LNCAP (cell line): ENCODE measurements around the gene PYHIN1.

ENCODE experiments used
- CTCF ChIP-seq: fragments of 450-650 bp; IDR thresholded peaks from 2 replicates; pipeline ENCODE4 v1.5.1; 2017; ENCODE audit warnings: mild to moderate bottlenecking

PYHIN1 gene

GRCh38 chr1:158933621-158934020 lies 2.3 kb downstream of the PYHIN1 start:
- no peak for TF ChIP-seq CTCF

GRCh38 chr1:158939180-158939579 lies 7.8 kb downstream of the PYHIN1 start:
- TF ChIP-seq CTCF, result no peak

- TF ChIP-seq CTCF, result no peak
Measured at GRCh38 chr1:158941317-158941716, 10.0 kb downstream of the PYHIN1 start.

GRCh38 chr1:158942490-158942889 lies 11.1 kb downstream of the PYHIN1 start:
- no peak for TF ChIP-seq CTCF

GRCh38 chr1:158943059-158943458 lies 11.7 kb downstream of the PYHIN1 start:
- no peak for TF ChIP-seq CTCF

GRCh38 chr1:158945061-158945460 lies 13.7 kb downstream of the PYHIN1 start:
- no peak for TF ChIP-seq CTCF

- no peak for TF ChIP-seq CTCF
Measured at GRCh38 chr1:158946785-158947184, 15.4 kb downstream of the PYHIN1 start.

GRCh38 chr1:158951956-158952355 lies 20.6 kb downstream of the PYHIN1 start:
- no peak for TF ChIP-seq CTCF
